Breast epithelium (tissue), 4 donors: ENCODE data around the gene EN2. TPM values are rescaled to one million over a fixed set of nuclear protein-coding genes. Genes with fewer than 3 reads are reported as not detected.

Experiments used
- DNase-seq, 2 donors: peaks; one replicate each; pipeline ENCODE4 v3.0.0-alpha.2; 2019; ENCODE audit warnings: low spot score in 2 of 2
- H3K27ac ChIP-seq, 2 donors: fragments of 200-600 bp; sonication (generic) in 1 of 2; one replicate each; pipeline ENCODE4 v1.5.1; 2016 to 2019; ENCODE audit warnings: mild to moderate bottlenecking in 1 of 2
- H3K27me3 ChIP-seq, 2 donors: fragments of 200-600 bp; sonication (generic) in 1 of 2; one replicate each; pipeline versions ENCODE4 v1.5.1 to v1.6.0; 2017 to 2019; ENCODE audit warnings: control low read depth in 1 of 2, mild to moderate bottlenecking in 1 of 2
- H3K36me3 ChIP-seq: fragments of 200-600 bp; one replicate; pipeline ENCODE4 v1.5.1; 2019
- H3K4me1 ChIP-seq, 2 donors: fragments of 200-600 bp; sonication (generic); one replicate each; pipeline ENCODE4 v1.5.1; 2016 to 2019; ENCODE audit warnings: control low read depth in 1 of 2
- H3K4me3 ChIP-seq, 3 donors: fragments of 200-600 bp; sonication (generic); 1 replicate in 2 of 3; 2 replicates in 1 of 3; pipeline ENCODE4 v1.5.1; 2016 to 2019; ENCODE audit warnings: mild to moderate bottlenecking in 3 of 3, moderate library complexity in 2 of 3
- H3K9me3 ChIP-seq, 2 donors: fragments of 200-600 bp; sonication (generic) in 1 of 2; one replicate each; pipeline ENCODE4 v1.5.1; 2016 to 2019; ENCODE audit warnings: control low read depth in 1 of 2
- CTCF ChIP-seq, 3 donors: fragments of 450-650 bp; IDR thresholded peaks; one replicate each; pipeline ENCODE4 v1.5.1; 2016 to 2017; ENCODE audit warnings: antibody characterized with exemption in 3 of 3, mild to moderate bottlenecking in 3 of 3, moderate library complexity in 3 of 3
- POLR2A ChIP-seq: fragments of 450-650 bp; IDR thresholded peaks from one replicate; pipeline ENCODE4 v1.6.1; 2016; ENCODE audit warnings: antibody characterized with exemption, mild to moderate bottlenecking, moderate library complexity
- POLR2AphosphoS5 ChIP-seq, 3 donors: sonication (generic); formaldehyde crosslinking; IDR thresholded peaks; one replicate each; pipeline ENCODE4 v1.6.1; 2017; ENCODE audit warnings: antibody characterized with exemption in 3 of 3
- intact Hi-C: fragments of 100-400 bp; cut with DNase I; formaldehyde crosslinking; loops from one replicate; pipeline ENCODE4 v1.15.1; 2023; ENCODE audit warnings: low total_unique reads
- total RNA-seq, 3 donors: library from RNA; depleted of rRNA; stranded (reverse); fragments of >200 nt; gene quantifications; one replicate each; pipeline ENCODE4 v1.1.0, GENCODE V29; 2016

The EN2 gene
- total RNA-seq, 3 donors from 2014 or later = 0.32 to 0.33 TPM; not detected in 1

DNA sequence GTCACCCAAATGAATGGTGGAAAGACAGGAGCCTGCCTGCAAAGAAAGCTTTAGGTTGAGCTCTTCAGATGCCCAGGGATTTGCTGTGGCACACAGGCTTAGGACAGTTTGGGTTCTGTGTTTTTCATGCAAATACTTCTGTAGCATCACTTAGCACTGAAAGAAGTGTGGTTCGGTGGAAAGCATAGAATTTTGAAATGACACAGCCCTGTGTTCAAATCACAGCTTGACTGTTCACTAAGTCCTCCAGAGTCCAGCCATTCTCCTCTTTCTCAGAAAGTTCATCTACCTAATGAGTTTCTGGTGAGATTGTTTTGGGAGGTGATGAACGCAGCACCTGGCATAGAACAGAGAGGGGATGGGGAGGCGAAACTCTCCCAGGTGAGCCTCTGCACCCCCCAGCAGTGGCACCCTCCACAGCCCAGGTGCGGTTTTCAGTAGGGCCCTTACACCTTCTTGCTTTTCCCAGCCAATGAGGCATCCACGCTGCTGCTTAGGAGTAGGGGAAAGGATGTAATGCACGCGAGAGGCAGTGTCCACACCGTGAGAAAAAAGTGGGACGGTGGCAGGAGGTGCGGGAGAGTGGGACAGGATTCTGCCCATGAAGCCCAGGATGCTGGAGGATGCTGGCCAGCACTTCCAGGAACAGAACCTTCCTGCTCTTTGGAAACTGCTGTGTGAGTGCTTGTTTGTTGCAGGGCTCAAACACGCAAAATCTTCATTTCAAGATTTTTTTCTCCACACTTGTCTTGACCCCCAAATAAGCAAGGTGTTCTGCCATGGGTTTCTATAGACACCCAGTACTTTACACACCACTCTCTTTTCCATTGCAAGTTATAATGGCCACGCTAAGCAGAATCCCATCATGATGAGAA lies 11.6 kb downstream of the EN2 start:
- Histone ChIP-seq H3K9me3 (no peaks in the 10 kb centered on the region), H3K4me3 (no peak overlapping the region), H3K27me3 (peaks cover 7 to 100% of the 10 kb centered on the region in 2 donors), H3K36me3 (no peaks in the 10 kb centered on the region), H3K27ac (no peak overlapping the region), H3K4me1 (peaks cover 0 to 8% of the 10 kb centered on the region in 2 donors)
- intact Hi-C loops = no loop called here
- TF ChIP-seq POLR2AphosphoS5 (IDR thresholded peaks at IDR 0.05) (no peak), CTCF (IDR thresholded peaks at IDR 0.05) (no peak), POLR2A (no peak)
- no peak for DNase-seq

DNA sequence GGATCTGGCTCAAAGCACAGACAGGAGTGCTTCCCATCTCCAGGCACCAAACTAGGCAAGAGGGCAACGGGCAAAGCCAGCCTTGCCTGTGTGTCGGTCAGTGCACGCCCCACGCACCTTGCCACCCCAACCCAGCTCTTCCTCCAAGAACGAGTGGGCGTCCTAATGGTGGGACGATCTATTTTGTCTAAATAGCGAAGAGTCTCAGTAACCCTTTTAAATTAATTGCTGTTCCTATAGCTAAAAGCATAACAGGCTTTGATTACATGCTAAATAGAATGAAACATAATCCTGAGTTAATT lies 12.2 kb downstream of the EN2 start:
- H3K9me3 ChIP-seq = no peaks in the 10 kb centered on the region
- H3K27me3 ChIP-seq = peaks cover 7 to 100% of the 10 kb centered on the region in 2 donors
- no peak overlapping the region for H3K4me3 ChIP-seq
- peaks cover 0 to 8% of the 10 kb centered on the region in 2 donors for H3K4me1 ChIP-seq
- H3K36me3 ChIP-seq = no peaks in the 10 kb centered on the region
- intact Hi-C loops = no loop called here
- no peak for DNase-seq
- H3K27ac ChIP-seq = no peak overlapping the region
- TF ChIP-seq POLR2AphosphoS5 (IDR thresholded peaks at IDR 0.05) (no peak), POLR2A (no peak), CTCF (IDR thresholded peaks at IDR 0.05) (no peak)

DNA sequence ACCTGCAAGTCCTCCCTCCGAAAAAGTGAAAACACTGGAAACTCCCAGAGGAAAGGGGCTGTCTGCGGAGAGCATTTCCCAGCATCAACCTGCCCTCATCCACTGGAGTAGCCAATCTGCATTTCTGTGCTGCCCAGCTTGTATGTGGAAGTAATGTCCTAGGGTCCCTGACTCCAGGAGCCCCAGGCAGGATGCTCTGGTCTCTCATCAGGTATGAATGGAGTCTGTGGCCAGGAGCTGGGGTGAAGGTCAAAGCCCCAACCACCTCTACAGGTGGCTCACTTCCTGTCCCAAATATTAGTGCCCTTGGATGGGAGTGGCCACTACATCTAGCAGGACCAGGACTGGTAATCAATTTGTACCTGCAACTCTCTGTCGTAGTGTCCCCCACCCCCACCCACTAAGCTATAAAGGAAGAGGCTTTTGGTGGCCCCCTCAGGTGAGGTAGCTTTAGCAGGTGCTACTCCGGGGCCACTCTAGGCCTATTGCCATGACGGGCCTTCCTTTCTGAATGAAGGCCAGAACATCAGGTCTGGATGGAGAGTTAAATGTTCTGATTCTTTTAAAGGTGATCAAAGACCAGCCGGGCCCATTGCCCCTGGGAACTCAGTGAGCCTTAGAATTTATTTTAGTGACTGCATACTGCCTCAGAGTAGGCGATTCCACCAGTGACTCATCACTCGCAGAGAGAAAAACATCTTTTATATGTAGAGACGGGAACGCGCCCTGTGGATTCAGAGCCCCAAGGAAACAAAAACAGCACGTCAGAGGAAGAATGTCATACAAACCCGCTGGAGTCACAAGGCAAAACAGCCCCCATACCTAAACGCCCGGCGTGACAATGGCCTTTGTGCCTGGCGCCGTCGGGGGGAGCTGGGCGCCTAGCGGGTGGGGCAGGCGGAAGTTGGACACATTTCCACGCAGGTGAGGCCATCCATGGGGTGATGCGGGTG lies 13.0 kb downstream of the EN2 start:
- peaks cover 0 to 8% of the 10 kb centered on the region in 2 donors for H3K4me1 ChIP-seq
- TF ChIP-seq CTCF (IDR thresholded peaks at IDR 0.05) = no peak
- TF ChIP-seq POLR2A = no peak
- TF ChIP-seq POLR2AphosphoS5 (IDR thresholded peaks at IDR 0.05) = no peak
- H3K27ac ChIP-seq = no peak overlapping the region
- H3K27me3 ChIP-seq = peaks cover 7 to 98% of the 10 kb centered on the region in 2 donors
- H3K4me3 ChIP-seq = no peak overlapping the region
- H3K36me3 ChIP-seq = no peaks in the 10 kb centered on the region
- H3K9me3 ChIP-seq = peaks cover 5 to 6% of the 10 kb centered on the region in 2 donors
- peak in 1 of 2 donors; percentile 17 for DNase-seq
- intact Hi-C loops = no loop called here

GRCh38 chr7:155471718-155472117 lies 13.8 kb downstream of the EN2 start:
- Histone ChIP-seq H3K27ac (no peak overlapping the region), H3K9me3 (peaks cover 6 to 7% of the 10 kb centered on the region in 2 donors), H3K27me3 (peaks cover 7 to 98% of the 10 kb centered on the region in 2 donors), H3K4me3 (no peak overlapping the region), H3K36me3 (no peaks in the 10 kb centered on the region), H3K4me1 (peaks cover 0 to 8% of the 10 kb centered on the region in 2 donors)
- TF ChIP-seq POLR2A = no peak
- TF ChIP-seq CTCF (IDR thresholded peaks at IDR 0.05) = no peak
- TF ChIP-seq POLR2AphosphoS5 (IDR thresholded peaks at IDR 0.05) = no peak
- intact Hi-C loops = loop anchor here (1.0 kb wide), 1 partner anchor 11 kb away; no protein-coding TSS in a partner anchor
- DNase-seq = no peak
